HEK293 (cell line): ENCODE results near the gene MDFI.

Experiments
- CTCF ChIA-PET: fragments of 350-600 bp; formaldehyde crosslinking; extraction: SDS; loops from one replicate; lab custom pipeline; 2021; ENCODE audit warnings: antibody characterized with exemption; lab: Yijun Ruan, JAX
- POLR2A ChIA-PET: fragments of 300-600 bp; formaldehyde crosslinking; extraction: SDS; loops from one replicate; lab custom pipeline; 2020; ENCODE audit warnings: antibody characterized with exemption, inconsistent platforms; lab: Yijun Ruan, JAX
- H3K27ac ChIP-seq: fragments of 200-500 bp; sonication (Bioruptor generic); 2 replicates; pipeline ENCODE4 v1.5.1; 2014; ENCODE audit warnings: low read depth, low read length, control low read depth, inconsistent platforms; ENCODE audit errors: extremely low read depth
- H3K36me3 ChIP-seq, 2 experiments: fragments of 200-500 bp in 1 of 2; sonication (Bioruptor generic) in 1 of 2; 1 replicate in 1 of 2; 2 replicates in 1 of 2; pipeline ENCODE4 v1.5.1; 2014 to 2017; ENCODE audit warnings: inconsistent platforms in 2 of 2, low read length in 2 of 2; ENCODE audit not compliant: control insufficient read depth in 2 of 2, insufficient read depth in 1 of 2
- H3K4me1 ChIP-seq: fragments of 200-500 bp; sonication (Bioruptor generic); 2 replicates; pipeline ENCODE4 v1.5.1; 2014; ENCODE audit warnings: mild to moderate bottlenecking, low read length, inconsistent platforms; ENCODE audit not compliant: control insufficient read depth, insufficient read depth
- H3K4me3 ChIP-seq: 2 replicates; pipeline ENCODE4 v1.5.1; 2011; ENCODE audit warnings: low read depth, mild to moderate bottlenecking, control low read depth, low read length, moderate library complexity
- H3K9me3 ChIP-seq: fragments of 200-500 bp; sonication (Bioruptor generic); 2 replicates; pipeline ENCODE4 v1.5.1; 2014; ENCODE audit warnings: low read depth, low read length, inconsistent platforms; ENCODE audit not compliant: control insufficient read depth, insufficient read depth
- ZBTB48 ChIP-seq: fragments of 450-650 bp; formaldehyde crosslinking; IDR thresholded peaks from 2 replicates; pipeline ENCODE4 v1.5.1; 2016; ENCODE audit warnings: missing biosample characterization, missing genetic modification characterization
- ZBTB7A ChIP-seq: fragments of 450-650 bp; formaldehyde crosslinking; IDR thresholded peaks from 2 replicates; pipeline ENCODE4 v1.5.1; 2016; ENCODE audit warnings: low read depth, missing biosample characterization, missing genetic modification characterization
- ZBTB8A ChIP-seq: fragments of 450-650 bp; formaldehyde crosslinking; IDR thresholded peaks from 2 replicates; pipeline ENCODE4 v1.5.1; 2016; ENCODE audit warnings: missing biosample characterization, missing genetic modification characterization
- ZNF146 ChIP-seq: fragments of 450-650 bp; formaldehyde crosslinking; IDR thresholded peaks from 2 replicates; pipeline ENCODE4 v1.5.1; 2016; ENCODE audit warnings: missing biosample characterization, missing genetic modification characterization
- ZNF175 ChIP-seq: fragments of 450-650 bp; formaldehyde crosslinking; IDR thresholded peaks from 2 replicates; pipeline ENCODE4 v1.5.1; 2016; ENCODE audit warnings: missing biosample characterization, missing genetic modification characterization
- ZNF202 ChIP-seq: fragments of 450-650 bp; formaldehyde crosslinking; IDR thresholded peaks from 2 replicates; pipeline ENCODE4 v1.5.1; 2016; ENCODE audit warnings: missing biosample characterization, missing genetic modification characterization, borderline replicate concordance
- ZNF221 ChIP-seq: fragments of 450-650 bp; formaldehyde crosslinking; IDR thresholded peaks from 2 replicates; pipeline ENCODE4 v1.5.1; 2017; ENCODE audit warnings: missing biosample characterization, missing genetic modification characterization, borderline replicate concordance
- ZNF23 ChIP-seq: fragments of 450-650 bp; formaldehyde crosslinking; IDR thresholded peaks from 2 replicates; pipeline ENCODE4 v1.5.1; 2016; ENCODE audit warnings: missing biosample characterization, missing genetic modification characterization, borderline replicate concordance
- ZNF426 ChIP-seq: fragments of 450-650 bp; formaldehyde crosslinking; IDR thresholded peaks from 2 replicates; pipeline ENCODE4 v1.5.1; 2017; ENCODE audit warnings: missing biosample characterization, missing genetic modification characterization, mild to moderate bottlenecking, inconsistent platforms, moderate library complexity
- ZNF677 ChIP-seq: fragments of 450-650 bp; IDR thresholded peaks from 2 replicates; pipeline ENCODE4 v1.5.0; 2018; ENCODE audit warnings: missing biosample characterization, mild to moderate bottlenecking, missing genetic modification characterization, moderate library complexity
- TF ChIP-seq, protein P1 (sequence below): fragments of 450-650 bp; formaldehyde crosslinking; IDR thresholded peaks from 2 replicates; pipeline ENCODE4 v1.5.1; 2016; ENCODE audit warnings: missing biosample characterization, missing genetic modification characterization
- TF ChIP-seq, protein P2 (sequence below): fragments of 450-650 bp; formaldehyde crosslinking; IDR thresholded peaks from 2 replicates; pipeline ENCODE4; 2016; ENCODE audit warnings: missing biosample characterization, missing genetic modification characterization
- TF ChIP-seq, protein P3 (sequence below): fragments of 450-650 bp; formaldehyde crosslinking; IDR thresholded peaks from 2 replicates; pipeline ENCODE4 v1.5.1; 2017; ENCODE audit warnings: missing biosample characterization, missing genetic modification characterization
- TF ChIP-seq, protein P4 (sequence below): fragments of 450-650 bp; formaldehyde crosslinking; IDR thresholded peaks from 2 replicates; pipeline ENCODE4 v1.5.1; 2016; ENCODE audit warnings: missing biosample characterization, missing genetic modification characterization, borderline replicate concordance

Gene MDFI

DNA sequence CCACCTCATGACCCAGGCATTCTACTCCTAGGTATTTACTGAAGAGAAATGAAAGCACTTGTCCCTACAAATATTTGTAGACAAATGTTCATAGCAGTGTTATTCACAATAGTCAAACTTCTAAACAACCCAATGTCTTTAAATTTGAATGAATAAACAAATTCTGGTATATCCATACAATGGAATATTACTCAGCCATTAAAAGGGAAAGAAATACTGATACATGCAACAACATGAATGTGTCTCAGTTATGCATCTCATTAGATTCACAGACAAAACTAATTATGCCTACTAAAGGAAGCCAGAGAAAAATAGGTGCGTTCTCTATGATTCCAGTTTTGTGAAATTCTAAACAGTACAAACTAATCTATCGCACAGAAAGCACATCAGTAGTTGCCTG lies 30.7 kb downstream of the MDFI start:
- ChIA-PET CTCF (no interaction called here), POLR2A (no interaction called here)
- H3K9me3 ChIP-seq = no peaks in the 10 kb centered on the region
- TF ChIP-seq, protein P1, sequence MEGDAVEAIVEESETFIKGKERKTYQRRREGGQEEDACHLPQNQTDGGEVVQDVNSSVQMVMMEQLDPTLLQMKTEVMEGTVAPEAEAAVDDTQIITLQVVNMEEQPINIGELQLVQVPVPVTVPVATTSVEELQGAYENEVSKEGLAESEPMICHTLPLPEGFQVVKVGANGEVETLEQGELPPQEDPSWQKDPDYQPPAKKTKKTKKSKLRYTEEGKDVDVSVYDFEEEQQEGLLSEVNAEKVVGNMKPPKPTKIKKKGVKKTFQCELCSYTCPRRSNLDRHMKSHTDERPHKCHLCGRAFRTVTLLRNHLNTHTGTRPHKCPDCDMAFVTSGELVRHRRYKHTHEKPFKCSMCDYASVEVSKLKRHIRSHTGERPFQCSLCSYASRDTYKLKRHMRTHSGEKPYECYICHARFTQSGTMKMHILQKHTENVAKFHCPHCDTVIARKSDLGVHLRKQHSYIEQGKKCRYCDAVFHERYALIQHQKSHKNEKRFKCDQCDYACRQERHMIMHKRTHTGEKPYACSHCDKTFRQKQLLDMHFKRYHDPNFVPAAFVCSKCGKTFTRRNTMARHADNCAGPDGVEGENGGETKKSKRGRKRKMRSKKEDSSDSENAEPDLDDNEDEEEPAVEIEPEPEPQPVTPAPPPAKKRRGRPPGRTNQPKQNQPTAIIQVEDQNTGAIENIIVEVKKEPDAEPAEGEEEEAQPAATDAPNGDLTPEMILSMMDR (tag by site-specific recombination) = no peak
- peak; percentile 74; the same call in 1 of the 2 replicates for TF ChIP-seq ZNF146 (tag by site-specific recombination)
- TF ChIP-seq, protein P2, sequence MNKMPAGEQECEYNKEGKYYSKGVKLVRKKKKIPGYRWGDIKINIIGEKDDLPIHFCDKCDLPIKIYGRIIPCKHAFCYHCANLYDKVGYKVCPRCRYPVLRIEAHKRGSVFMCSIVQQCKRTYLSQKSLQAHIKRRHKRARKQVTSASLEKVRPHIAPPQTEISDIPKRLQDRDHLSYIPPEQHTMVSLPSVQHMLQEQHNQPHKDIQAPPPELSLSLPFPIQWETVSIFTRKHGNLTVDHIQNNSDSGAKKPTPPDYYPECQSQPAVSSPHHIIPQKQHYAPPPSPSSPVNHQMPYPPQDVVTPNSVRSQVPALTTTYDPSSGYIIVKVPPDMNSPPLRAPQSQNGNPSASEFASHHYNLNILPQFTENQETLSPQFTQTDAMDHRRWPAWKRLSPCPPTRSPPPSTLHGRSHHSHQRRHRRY (tag by site-specific recombination) = no peak
- no peaks in the 10 kb centered on the region for H3K36me3 ChIP-seq
- no peak overlapping the region for H3K4me3 ChIP-seq
- no peak overlapping the region for H3K27ac ChIP-seq
- H3K4me1 ChIP-seq = no peaks in the 10 kb centered on the region

DNA sequence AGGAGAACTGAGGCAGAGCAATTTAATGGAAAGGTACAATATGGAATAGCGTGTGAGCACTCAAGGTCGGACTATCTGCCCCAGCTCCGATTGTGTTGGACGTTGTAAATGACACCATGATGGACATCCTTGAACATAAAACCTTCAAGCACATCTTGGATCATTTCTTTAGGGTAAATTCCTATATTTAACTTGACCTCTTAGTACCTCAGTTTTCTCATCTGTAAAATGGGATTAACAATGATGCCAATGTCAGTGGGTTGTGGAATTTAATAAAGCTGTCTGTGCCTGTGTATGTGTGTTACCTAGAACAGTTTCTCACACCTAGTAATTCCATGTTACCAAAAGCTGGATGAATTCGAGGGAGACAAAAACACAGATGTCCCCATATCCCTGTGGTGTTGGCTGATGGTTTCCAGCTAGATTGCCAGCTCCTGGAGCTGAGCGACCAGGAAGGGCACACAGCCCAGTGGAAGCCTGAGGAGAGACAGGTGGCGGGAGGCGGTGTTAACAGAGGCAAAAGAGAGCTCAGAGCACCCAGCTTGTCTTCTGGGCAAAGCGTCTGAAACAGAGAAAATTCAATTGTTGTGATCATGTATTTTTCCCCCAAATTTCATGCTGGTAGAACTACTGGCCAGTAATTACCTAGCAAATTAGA lies 32.6 kb downstream of the MDFI start:
- no peaks in the 10 kb centered on the region for H3K4me1 ChIP-seq
- no peaks in the 10 kb centered on the region for H3K9me3 ChIP-seq
- POLR2A ChIA-PET = interaction anchor here (0.7 kb wide), 1 partner anchor 23 kb away, joined by 3 read pairs; no protein-coding TSS in a partner anchor
- TF ChIP-seq ZNF426 (tag by site-specific recombination) = no peak
- TF ChIP-seq, protein P3, sequence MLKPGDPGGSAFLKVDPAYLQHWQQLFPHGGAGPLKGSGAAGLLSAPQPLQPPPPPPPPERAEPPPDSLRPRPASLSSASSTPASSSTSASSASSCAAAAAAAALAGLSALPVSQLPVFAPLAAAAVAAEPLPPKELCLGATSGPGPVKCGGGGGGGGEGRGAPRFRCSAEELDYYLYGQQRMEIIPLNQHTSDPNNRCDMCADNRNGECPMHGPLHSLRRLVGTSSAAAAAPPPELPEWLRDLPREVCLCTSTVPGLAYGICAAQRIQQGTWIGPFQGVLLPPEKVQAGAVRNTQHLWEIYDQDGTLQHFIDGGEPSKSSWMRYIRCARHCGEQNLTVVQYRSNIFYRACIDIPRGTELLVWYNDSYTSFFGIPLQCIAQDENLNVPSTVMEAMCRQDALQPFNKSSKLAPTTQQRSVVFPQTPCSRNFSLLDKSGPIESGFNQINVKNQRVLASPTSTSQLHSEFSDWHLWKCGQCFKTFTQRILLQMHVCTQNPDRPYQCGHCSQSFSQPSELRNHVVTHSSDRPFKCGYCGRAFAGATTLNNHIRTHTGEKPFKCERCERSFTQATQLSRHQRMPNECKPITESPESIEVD (tag by site-specific recombination) = no peak
- no peak for TF ChIP-seq ZBTB48 (tag by site-specific recombination)
- no peak for TF ChIP-seq ZNF202 (tag by site-specific recombination)
- TF ChIP-seq ZNF23 (tag by site-specific recombination) = no peak
- no peak for TF ChIP-seq ZNF175
- no peak for TF ChIP-seq ZBTB7A (tag by site-specific recombination)
- no peak for TF ChIP-seq ZBTB8A
- TF ChIP-seq ZNF677 (tag by site-specific recombination) = no peak
- no peak for TF ChIP-seq ZNF221 (tag by site-specific recombination)
- TF ChIP-seq, protein P4, sequence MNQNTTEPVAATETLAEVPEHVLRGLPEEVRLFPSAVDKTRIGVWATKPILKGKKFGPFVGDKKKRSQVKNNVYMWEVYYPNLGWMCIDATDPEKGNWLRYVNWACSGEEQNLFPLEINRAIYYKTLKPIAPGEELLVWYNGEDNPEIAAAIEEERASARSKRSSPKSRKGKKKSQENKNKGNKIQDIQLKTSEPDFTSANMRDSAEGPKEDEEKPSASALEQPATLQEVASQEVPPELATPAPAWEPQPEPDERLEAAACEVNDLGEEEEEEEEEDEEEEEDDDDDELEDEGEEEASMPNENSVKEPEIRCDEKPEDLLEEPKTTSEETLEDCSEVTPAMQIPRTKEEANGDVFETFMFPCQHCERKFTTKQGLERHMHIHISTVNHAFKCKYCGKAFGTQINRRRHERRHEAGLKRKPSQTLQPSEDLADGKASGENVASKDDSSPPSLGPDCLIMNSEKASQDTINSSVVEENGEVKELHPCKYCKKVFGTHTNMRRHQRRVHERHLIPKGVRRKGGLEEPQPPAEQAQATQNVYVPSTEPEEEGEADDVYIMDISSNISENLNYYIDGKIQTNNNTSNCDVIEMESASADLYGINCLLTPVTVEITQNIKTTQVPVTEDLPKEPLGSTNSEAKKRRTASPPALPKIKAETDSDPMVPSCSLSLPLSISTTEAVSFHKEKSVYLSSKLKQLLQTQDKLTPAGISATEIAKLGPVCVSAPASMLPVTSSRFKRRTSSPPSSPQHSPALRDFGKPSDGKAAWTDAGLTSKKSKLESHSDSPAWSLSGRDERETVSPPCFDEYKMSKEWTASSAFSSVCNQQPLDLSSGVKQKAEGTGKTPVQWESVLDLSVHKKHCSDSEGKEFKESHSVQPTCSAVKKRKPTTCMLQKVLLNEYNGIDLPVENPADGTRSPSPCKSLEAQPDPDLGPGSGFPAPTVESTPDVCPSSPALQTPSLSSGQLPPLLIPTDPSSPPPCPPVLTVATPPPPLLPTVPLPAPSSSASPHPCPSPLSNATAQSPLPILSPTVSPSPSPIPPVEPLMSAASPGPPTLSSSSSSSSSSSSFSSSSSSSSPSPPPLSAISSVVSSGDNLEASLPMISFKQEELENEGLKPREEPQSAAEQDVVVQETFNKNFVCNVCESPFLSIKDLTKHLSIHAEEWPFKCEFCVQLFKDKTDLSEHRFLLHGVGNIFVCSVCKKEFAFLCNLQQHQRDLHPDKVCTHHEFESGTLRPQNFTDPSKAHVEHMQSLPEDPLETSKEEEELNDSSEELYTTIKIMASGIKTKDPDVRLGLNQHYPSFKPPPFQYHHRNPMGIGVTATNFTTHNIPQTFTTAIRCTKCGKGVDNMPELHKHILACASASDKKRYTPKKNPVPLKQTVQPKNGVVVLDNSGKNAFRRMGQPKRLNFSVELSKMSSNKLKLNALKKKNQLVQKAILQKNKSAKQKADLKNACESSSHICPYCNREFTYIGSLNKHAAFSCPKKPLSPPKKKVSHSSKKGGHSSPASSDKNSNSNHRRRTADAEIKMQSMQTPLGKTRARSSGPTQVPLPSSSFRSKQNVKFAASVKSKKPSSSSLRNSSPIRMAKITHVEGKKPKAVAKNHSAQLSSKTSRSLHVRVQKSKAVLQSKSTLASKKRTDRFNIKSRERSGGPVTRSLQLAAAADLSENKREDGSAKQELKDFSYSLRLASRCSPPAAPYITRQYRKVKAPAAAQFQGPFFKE (tag by site-specific recombination) = no peak
- TF ChIP-seq, protein P2 (tag by site-specific recombination) = no peak
- H3K27ac ChIP-seq = no peak overlapping the region
- no peak overlapping the region for H3K4me3 ChIP-seq
- H3K36me3 ChIP-seq = no peaks in the 10 kb centered on the region
- CTCF ChIA-PET = interaction anchor here (0.7 to 2.2 kb wide), 2 partner anchors 11 to 13 kb away, joined by 3 to 5 read pairs; no protein-coding TSS in a partner anchor
